Gastroesophageal sphincter (tissue), 4 donors: ENCODE data around the gene TOM1L2. TPM values are rescaled to one million over a fixed set of nuclear protein-coding genes. Genes with fewer than 3 reads are reported as not detected.

Experiments used
- ATAC-seq: fragments of 150-250 bp; one replicate; pipeline ENCODE4 v1.9.1; 2016; ENCODE audit warnings: mild to moderate bottlenecking, moderate library complexity
- H3K27ac ChIP-seq, 4 donors: fragments of 200-600 bp; sonication (generic) in 3 of 4; 1 replicate in 3 of 4; 2 replicates in 1 of 4; pipeline ENCODE4 v1.5.1; 2016 to 2019
- H3K27me3 ChIP-seq: fragments of 200-600 bp; sonication (generic); one replicate; pipeline ENCODE4 v1.5.1; 2019
- H3K36me3 ChIP-seq, 2 donors: fragments of 200-600 bp; sonication (generic); one replicate each; pipeline ENCODE4 v1.5.1; 2019; ENCODE audit warnings: control low read depth in 1 of 2
- H3K4me1 ChIP-seq, 3 donors: fragments of 200-600 bp; sonication (generic); 1 replicate in 2 of 3; 2 replicates in 1 of 3; pipeline ENCODE4 v1.5.1; 2016 to 2019; ENCODE audit warnings: control low read depth in 2 of 3
- H3K4me3 ChIP-seq, 2 donors: fragments of 200-600 bp; sonication (generic); one replicate each; pipeline ENCODE4 v1.5.1; 2019; ENCODE audit warnings: mild to moderate bottlenecking in 1 of 2, moderate library complexity in 1 of 2
- H3K9me3 ChIP-seq, 3 donors: fragments of 200-600 bp; sonication (generic); one replicate each; pipeline ENCODE4 v1.5.1; 2017 to 2019; ENCODE audit warnings: control low read depth in 2 of 3
- EP300 ChIP-seq: sonication (generic); formaldehyde crosslinking; IDR thresholded peaks from one replicate; pipeline ENCODE4 v1.6.1; 2017; ENCODE audit warnings: antibody characterized with exemption, mild to moderate bottlenecking
- POLR2A ChIP-seq, 2 donors: fragments of 450-650 bp; IDR thresholded peaks; one replicate each; pipeline ENCODE4 v1.6.1; 2017; ENCODE audit warnings: antibody characterized with exemption in 2 of 2, mild to moderate bottlenecking in 2 of 2, moderate library complexity in 1 of 2
- POLR2AphosphoS5 ChIP-seq: sonication (generic); formaldehyde crosslinking; IDR thresholded peaks from one replicate; pipeline ENCODE4 v1.6.1; 2017; ENCODE audit warnings: antibody characterized with exemption
- WGBS, 2 donors: methylation state at CpG; one replicate each; pipeline ENCODE4 v1.1.5; 2018; ENCODE audit warnings: low coverage in 1 of 2; 5-methylcytosine and 5-hydroxymethylcytosine counted together
- total RNA-seq, 4 donors: library from RNA; depleted of rRNA; stranded (reverse); fragments of >200 nt; gene quantifications; one replicate each; pipeline ENCODE4 v1.1.0, GENCODE V29; 2016
- TF ChIP-seq, protein P1 (sequence below), 4 experiments: fragments of 200-600 bp in 2 of 4; fragments of 450-650 bp in 2 of 4; sonication (generic) in 1 of 4; IDR thresholded peaks; one replicate each; pipeline ENCODE4 v1.5.1; 2017 to 2019; ENCODE audit warnings: antibody characterized with exemption in 4 of 4, mild to moderate bottlenecking in 2 of 4, moderate library complexity in 2 of 4

Gene TOM1L2
- total RNA-seq, 4 donors from 2014 or later = 49.6 to 88.9 (median 74.8) TPM

DNA sequence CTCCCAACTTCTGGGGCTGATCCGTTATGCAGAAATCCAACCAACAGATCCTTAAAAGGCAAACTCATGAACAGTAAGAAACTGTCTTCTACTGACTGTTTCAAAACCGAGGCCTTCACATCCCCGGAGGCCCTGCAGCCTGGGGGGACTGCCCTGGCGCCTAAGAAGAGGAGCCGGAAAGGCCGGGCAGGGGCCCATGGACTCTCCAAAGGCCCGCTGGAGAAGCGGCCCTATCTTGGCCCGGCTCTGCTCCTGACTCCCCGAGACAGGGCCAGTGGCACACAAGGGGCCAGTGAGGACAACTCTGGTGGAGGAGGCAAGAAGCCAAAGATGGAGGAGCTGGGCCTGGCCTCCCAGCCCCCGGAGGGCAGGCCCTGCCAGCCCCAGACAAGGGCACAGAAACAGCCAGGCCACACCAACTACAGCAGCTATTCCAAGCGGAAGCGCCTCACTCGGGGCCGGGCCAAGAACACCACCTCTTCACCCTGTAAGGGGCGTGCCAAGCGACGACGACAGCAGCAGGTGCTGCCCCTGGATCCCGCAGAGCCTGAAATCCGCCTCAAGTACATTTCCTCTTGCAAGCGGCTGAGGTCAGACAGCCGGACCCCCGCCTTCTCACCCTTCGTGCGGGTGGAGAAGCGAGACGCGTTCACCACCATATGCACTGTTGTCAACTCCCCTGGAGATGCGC lies 174.9 kb downstream of the TOM1L2 start:
- ATAC-seq = no peak
- TF ChIP-seq EP300 = no peak
- TF ChIP-seq, protein P1, sequence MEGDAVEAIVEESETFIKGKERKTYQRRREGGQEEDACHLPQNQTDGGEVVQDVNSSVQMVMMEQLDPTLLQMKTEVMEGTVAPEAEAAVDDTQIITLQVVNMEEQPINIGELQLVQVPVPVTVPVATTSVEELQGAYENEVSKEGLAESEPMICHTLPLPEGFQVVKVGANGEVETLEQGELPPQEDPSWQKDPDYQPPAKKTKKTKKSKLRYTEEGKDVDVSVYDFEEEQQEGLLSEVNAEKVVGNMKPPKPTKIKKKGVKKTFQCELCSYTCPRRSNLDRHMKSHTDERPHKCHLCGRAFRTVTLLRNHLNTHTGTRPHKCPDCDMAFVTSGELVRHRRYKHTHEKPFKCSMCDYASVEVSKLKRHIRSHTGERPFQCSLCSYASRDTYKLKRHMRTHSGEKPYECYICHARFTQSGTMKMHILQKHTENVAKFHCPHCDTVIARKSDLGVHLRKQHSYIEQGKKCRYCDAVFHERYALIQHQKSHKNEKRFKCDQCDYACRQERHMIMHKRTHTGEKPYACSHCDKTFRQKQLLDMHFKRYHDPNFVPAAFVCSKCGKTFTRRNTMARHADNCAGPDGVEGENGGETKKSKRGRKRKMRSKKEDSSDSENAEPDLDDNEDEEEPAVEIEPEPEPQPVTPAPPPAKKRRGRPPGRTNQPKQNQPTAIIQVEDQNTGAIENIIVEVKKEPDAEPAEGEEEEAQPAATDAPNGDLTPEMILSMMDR (IDR thresholded peaks at IDR 0.05) = no peak
- no peak for TF ChIP-seq POLR2AphosphoS5
- no peak for TF ChIP-seq POLR2A (IDR thresholded peaks at IDR 0.05)
- H3K36me3 ChIP-seq = peaks cover 0 to 74% of the 10 kb centered on the region in 2 donors
- peaks cover 0 to 87% (median 10%) of the 10 kb centered on the region in 3 donors for H3K4me1 ChIP-seq
- no peaks in the 10 kb centered on the region for H3K27me3 ChIP-seq
- peak overlapping the region in 2 of 4 donors; percentile 19 to 32 for H3K27ac ChIP-seq
- 88 to 90% methylated on average over 8 to 16 of the region's 30 CpGs for WGBS, 2 donors
- no peak overlapping the region for H3K4me3 ChIP-seq
- H3K9me3 ChIP-seq = no peaks in the 10 kb centered on the region

DNA sequence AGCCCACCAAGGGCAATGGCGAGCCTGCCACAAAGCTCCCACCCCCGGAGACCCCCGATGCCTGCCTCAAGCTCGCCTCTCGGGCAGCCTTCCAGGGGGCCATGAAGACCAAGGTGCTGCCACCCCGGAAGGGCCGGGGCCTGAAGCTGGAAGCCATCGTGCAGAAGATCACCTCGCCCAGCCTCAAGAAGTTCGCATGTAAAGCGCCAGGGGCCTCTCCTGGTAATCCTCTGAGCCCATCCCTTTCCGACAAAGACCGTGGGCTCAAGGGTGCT lies 175.5 kb downstream of the TOM1L2 start:
- Histone ChIP-seq H3K9me3 (no peaks in the 10 kb centered on the region), H3K4me1 (peaks cover 0 to 92% (median 16%) of the 10 kb centered on the region in 3 donors), H3K27ac (peak overlapping the region in 2 of 4 donors; percentile 19 to 32), H3K36me3 (peaks cover 0 to 68% of the 10 kb centered on the region in 2 donors), H3K4me3 (no peak overlapping the region), H3K27me3 (no peaks in the 10 kb centered on the region)
- WGBS, 2 donors = 90% methylated on average over 2 of the region's 13 CpGs; no CpG with 5 or more reads in 1 of the 2 donors
- TF ChIP-seq POLR2A (IDR thresholded peaks at IDR 0.05) = no peak
- TF ChIP-seq POLR2AphosphoS5 = no peak
- TF ChIP-seq, protein P1 (IDR thresholded peaks at IDR 0.05) = no peak
- TF ChIP-seq EP300 = no peak
- no peak for ATAC-seq

DNA sequence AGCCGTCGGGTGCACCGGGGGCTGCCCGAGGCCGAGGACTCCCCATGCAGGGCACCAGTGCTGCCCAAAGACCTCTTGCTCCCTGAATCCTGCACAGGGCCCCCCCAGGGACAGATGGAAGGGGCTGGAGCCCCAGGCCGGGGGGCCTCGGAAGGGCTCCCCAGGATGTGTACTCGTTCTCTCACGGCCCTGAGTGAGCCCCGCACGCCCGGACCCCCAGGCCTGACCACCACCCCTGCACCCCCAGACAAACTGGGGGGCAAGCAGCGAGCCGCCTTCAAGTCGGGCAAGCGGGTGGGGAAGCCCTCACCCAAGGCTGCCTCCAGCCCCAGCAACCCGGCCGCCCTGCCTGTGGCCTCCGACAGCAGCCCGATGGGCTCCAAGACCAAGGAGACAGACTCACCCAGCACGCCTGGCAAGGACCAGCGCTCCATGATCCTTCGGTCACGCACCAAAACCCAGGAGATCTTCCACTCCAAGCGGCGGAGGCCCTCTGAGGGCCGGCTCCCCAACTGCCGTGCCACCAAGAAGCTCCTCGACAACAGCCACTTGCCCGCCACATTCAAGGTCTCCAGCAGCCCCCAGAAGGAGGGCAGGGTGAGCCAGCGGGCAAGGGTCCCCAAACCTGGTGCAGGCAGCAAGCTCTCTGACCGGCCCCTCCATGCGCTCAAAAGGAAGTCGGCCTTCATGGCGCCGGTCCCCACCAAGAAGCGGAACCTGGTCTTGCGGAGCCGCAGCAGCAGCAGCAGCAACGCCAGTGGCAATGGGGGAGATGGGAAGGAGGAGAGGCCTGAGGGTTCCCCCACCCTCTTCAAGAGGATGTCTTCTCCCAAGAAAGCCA lies 176.0 kb downstream of the TOM1L2 start:
- no peaks in the 10 kb centered on the region for H3K27me3 ChIP-seq
- H3K4me3 ChIP-seq = no peak overlapping the region
- ATAC-seq = no peak
- H3K27ac ChIP-seq = peak overlapping the region in 1 of 4 donors; percentile 19
- H3K4me1 ChIP-seq = peaks cover 0 to 98% (median 16%) of the 10 kb centered on the region in 3 donors
- H3K9me3 ChIP-seq = no peaks in the 10 kb centered on the region
- H3K36me3 ChIP-seq = peaks cover 0 to 66% of the 10 kb centered on the region in 2 donors
- WGBS, 2 donors = no CpG with 5 or more reads among the region's 40 CpGs
- TF ChIP-seq EP300 = no peak
- no peak for TF ChIP-seq POLR2A (IDR thresholded peaks at IDR 0.05)
- TF ChIP-seq, protein P1 (IDR thresholded peaks at IDR 0.05) = no peak
- TF ChIP-seq POLR2AphosphoS5 = no peak

DNA sequence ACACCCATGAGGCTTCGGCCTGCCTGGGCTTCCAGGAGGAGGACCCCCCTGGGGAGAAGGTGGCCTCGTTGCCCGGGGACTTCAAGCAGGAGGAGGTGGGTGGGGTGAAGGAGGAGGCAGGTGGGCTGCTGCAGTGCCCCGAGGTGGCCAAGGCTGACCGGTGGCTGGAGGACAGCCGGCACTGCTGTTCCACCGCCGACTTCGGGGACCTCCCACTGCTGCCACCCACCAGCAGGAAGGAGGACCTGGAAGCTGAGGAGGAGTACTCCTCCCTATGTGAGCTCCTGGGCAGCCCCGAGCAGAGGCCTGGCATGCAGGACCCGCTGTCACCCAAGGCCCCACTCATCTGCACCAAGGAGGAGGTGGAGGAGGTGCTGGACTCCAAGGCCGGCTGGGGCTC lies 176.9 kb downstream of the TOM1L2 start:
- ATAC-seq = no peak
- H3K4me1 ChIP-seq = peaks cover 0 to 100% (median 19%) of the 10 kb centered on the region in 3 donors
- peaks cover 0 to 66% of the 10 kb centered on the region in 2 donors for H3K36me3 ChIP-seq
- no peak overlapping the region for H3K27ac ChIP-seq
- no peaks in the 10 kb centered on the region for H3K27me3 ChIP-seq
- H3K4me3 ChIP-seq = no peak overlapping the region
- 40% methylated on average over 1 of the region's 12 CpGs; no CpG with 5 or more reads in 1 of the 2 donors for WGBS, 2 donors
- TF ChIP-seq, protein P1 (IDR thresholded peaks at IDR 0.05) = no peak
- TF ChIP-seq POLR2A (IDR thresholded peaks at IDR 0.05) (no peak), EP300 (no peak), POLR2AphosphoS5 (no peak)
- no peaks in the 10 kb centered on the region for H3K9me3 ChIP-seq
